Measurements from ENCODE around the gene ZBTB8A. TPM values are rescaled to one million over a fixed set of nuclear protein-coding genes. Genes with fewer than 3 reads are reported as not detected.

ZBTB8A gene
- total RNA-seq, 1 experiment from 2014 or later: 4.2 TPM

DNA sequence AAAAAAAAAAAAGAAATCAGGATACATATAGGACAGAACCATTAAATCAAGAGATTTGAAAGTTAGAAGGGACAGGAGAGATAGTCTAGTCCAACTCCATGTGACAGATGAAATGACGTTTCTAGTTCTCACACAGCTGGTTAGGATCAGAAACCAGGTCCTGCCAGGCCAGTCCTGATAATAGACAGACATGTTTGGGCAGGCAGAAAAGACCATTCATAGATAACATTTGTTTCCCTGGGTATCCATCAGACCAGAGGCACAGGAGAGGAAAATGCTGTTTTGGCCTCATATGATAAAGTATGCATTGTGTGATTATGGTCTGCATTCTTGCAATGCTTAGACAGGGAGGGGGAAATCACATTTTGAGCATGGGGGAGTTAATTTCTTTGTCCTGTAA, 45.0 kb upstream of the ZBTB8A start:
- no peaks in the 10 kb centered on the region for H4K20me1 ChIP-seq (ENCODE audit: insufficient read depth)
- no peak overlapping the region for H2AFZ ChIP-seq
- no peak overlapping the region for H3K27ac ChIP-seq
- BruUV-seq (replicated peaks): no TSS peak
- H3K9me2 ChIP-seq (ENCODE audit: insufficient read depth): no peaks in the 10 kb centered on the region
- peaks cover under 1% of the 10 kb centered on the region; the same call in 1 of the 2 replicates for H3F3A ChIP-seq (ENCODE audit: insufficient read depth, low read depth)
- DNase-seq: no peak
- intact Hi-C loops (cut with micrococcal nuclease; ENCODE audit: unreplicated experiment): no loop called here
- no peaks in the 10 kb centered on the region for H3K4me1 ChIP-seq (replicated peaks; ENCODE audit: insufficient read depth)
- no peaks in the 10 kb centered on the region for H3K9me3 ChIP-seq (ENCODE audit: insufficient read depth, low read depth)
- no peaks in the 10 kb centered on the region for H3K79me2 ChIP-seq (ENCODE audit: low read depth)
- no peak overlapping the region for H3K4me3 ChIP-seq
- H3K27me3 ChIP-seq (ENCODE audit: insufficient read depth, low read depth): no peaks in the 10 kb centered on the region
- no peaks in the 10 kb centered on the region for H3K36me3 ChIP-seq (ENCODE audit: low read depth)
- no peak for TF ChIP-seq EZH2 (IDR thresholded peaks at IDR 0.05; ENCODE audit: low read depth)
- TF ChIP-seq, protein P1, sequence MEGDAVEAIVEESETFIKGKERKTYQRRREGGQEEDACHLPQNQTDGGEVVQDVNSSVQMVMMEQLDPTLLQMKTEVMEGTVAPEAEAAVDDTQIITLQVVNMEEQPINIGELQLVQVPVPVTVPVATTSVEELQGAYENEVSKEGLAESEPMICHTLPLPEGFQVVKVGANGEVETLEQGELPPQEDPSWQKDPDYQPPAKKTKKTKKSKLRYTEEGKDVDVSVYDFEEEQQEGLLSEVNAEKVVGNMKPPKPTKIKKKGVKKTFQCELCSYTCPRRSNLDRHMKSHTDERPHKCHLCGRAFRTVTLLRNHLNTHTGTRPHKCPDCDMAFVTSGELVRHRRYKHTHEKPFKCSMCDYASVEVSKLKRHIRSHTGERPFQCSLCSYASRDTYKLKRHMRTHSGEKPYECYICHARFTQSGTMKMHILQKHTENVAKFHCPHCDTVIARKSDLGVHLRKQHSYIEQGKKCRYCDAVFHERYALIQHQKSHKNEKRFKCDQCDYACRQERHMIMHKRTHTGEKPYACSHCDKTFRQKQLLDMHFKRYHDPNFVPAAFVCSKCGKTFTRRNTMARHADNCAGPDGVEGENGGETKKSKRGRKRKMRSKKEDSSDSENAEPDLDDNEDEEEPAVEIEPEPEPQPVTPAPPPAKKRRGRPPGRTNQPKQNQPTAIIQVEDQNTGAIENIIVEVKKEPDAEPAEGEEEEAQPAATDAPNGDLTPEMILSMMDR (conservative IDR thresholded peaks at IDR 0.05): no peak
- H3K4me2 ChIP-seq: no peak overlapping the region
- POLR2A ChIA-PET (ENCODE audit: unreplicated experiment): no interaction called here
- CTCF ChIA-PET: no interaction called here

DNA sequence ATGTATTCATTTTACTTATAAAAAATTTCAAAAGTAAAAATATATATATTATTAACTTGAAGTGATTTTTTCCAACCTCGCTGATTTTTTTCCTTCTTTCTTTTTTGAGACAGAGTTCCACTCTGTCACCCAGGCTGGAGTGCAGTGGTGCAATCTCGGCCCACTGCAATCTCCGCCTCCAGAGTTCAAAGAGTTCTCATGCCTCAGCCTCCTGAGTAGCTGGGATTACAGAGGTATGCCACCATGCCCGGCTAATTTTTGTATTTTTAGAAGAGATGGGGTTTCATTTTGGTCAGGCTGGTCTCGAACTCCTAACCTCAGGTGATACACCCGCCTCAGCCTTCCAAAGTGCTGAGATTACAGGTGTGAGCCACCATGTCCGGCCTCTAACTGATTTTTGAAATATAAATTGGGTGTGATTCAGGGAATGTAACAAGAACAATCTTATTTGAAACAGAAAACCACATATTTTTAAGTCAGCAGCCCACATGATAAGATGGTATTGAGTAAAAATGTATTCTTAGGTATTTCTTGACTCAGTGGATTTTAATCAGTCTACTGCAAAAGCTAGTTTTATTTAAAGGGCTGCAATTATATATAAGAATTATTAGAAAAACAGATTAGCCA, 44.4 kb upstream of the ZBTB8A start:
- H3K4me2 ChIP-seq: no peak overlapping the region

DNA sequence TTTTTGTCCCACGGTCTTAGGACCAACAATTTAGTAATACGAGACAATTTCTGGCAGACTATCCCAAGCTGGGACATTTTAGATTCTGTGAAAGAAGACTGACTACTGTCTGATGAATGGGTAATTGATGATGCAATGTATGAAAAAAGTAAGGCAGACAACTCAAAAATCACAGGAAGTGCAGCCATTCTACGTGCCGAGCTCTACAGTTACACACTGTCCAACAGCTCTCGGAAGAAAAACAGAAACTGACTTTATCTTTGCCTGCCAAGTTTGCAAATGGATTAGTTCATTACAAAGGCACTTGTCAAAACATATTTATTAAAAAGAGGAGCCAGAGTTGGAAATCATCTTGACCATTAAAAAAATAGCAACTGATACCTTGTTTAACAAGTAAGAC, 43.1 kb upstream of the ZBTB8A start:
- Histone ChIP-seq H3K4me1 (replicated peaks; ENCODE audit: insufficient read depth) (no peaks in the 10 kb centered on the region), H3K36me3 (ENCODE audit: low read depth) (no peaks in the 10 kb centered on the region), H4K20me1 (ENCODE audit: insufficient read depth) (no peaks in the 10 kb centered on the region), H3K4me3 (no peak overlapping the region), H3K9me2 (ENCODE audit: insufficient read depth) (no peaks in the 10 kb centered on the region), H2AFZ (no peak overlapping the region), H3K9me3 (ENCODE audit: insufficient read depth, low read depth) (no peaks in the 10 kb centered on the region), H3K4me2 (no peak overlapping the region), H3F3A (ENCODE audit: insufficient read depth, low read depth) (peaks cover 9% of the 10 kb centered on the region; the same call in 1 of the 2 replicates), H3K27ac (no peak overlapping the region), H3K79me2 (ENCODE audit: low read depth) (no peaks in the 10 kb centered on the region), H3K27me3 (ENCODE audit: insufficient read depth, low read depth) (no peaks in the 10 kb centered on the region)
- DNase-seq: no peak
- TF ChIP-seq, protein P1 (conservative IDR thresholded peaks at IDR 0.05): no peak
- no peak for TF ChIP-seq EZH2 (IDR thresholded peaks at IDR 0.05; ENCODE audit: low read depth)
- ChIA-PET POLR2A (ENCODE audit: unreplicated experiment) (no interaction called here), CTCF (no interaction called here)
- BruUV-seq (replicated peaks): no TSS peak
- intact Hi-C loops (cut with micrococcal nuclease; ENCODE audit: unreplicated experiment): no loop called here

More for the DNA sequence above, 44.4 kb upstream of the ZBTB8A start:
- no peaks in the 10 kb centered on the region for H3K9me3 ChIP-seq (ENCODE audit: insufficient read depth, low read depth)
- no peak overlapping the region for H3K4me3 ChIP-seq
- H3K9me2 ChIP-seq (ENCODE audit: insufficient read depth): no peaks in the 10 kb centered on the region
- BruUV-seq (replicated peaks): no TSS peak
- no peaks in the 10 kb centered on the region for H4K20me1 ChIP-seq (ENCODE audit: insufficient read depth)
- DNase-seq: no peak
- H3K36me3 ChIP-seq (ENCODE audit: low read depth): no peaks in the 10 kb centered on the region
- H3F3A ChIP-seq (ENCODE audit: insufficient read depth, low read depth): peaks cover 6% of the 10 kb centered on the region; the same call in 1 of the 2 replicates
- H3K27me3 ChIP-seq (ENCODE audit: insufficient read depth, low read depth): no peaks in the 10 kb centered on the region
- ChIA-PET POLR2A (ENCODE audit: unreplicated experiment) (interaction anchor here (0.7 kb wide), 1 partner anchor 1576 kb away, joined by 3 read pairs; no protein-coding TSS in a partner anchor), CTCF (no interaction called here)
- TF ChIP-seq, protein P1 (conservative IDR thresholded peaks at IDR 0.05): no peak
- TF ChIP-seq EZH2 (IDR thresholded peaks at IDR 0.05; ENCODE audit: low read depth): no peak
- H3K79me2 ChIP-seq (ENCODE audit: low read depth): no peaks in the 10 kb centered on the region
- intact Hi-C loops (cut with micrococcal nuclease; ENCODE audit: unreplicated experiment): no loop called here
- no peak overlapping the region for H2AFZ ChIP-seq
- H3K4me1 ChIP-seq (replicated peaks; ENCODE audit: insufficient read depth): no peaks in the 10 kb centered on the region
- no peak overlapping the region for H3K27ac ChIP-seq

Measured in PC-9 (cell line).